GM18519 (cell line): Measurements from ENCODE around the gene BAIAP2L1.

Source experiments
- ATAC-seq: cut with Tn5 transposase; IDR thresholded peaks from one replicate; pipeline ENCODE4 v1.9.1; 2021; ENCODE audit warnings: mild to moderate bottlenecking, moderate library complexity; ENCODE audit not compliant: unreplicated experiment, low FRiP score

Gene BAIAP2L1

DNA sequence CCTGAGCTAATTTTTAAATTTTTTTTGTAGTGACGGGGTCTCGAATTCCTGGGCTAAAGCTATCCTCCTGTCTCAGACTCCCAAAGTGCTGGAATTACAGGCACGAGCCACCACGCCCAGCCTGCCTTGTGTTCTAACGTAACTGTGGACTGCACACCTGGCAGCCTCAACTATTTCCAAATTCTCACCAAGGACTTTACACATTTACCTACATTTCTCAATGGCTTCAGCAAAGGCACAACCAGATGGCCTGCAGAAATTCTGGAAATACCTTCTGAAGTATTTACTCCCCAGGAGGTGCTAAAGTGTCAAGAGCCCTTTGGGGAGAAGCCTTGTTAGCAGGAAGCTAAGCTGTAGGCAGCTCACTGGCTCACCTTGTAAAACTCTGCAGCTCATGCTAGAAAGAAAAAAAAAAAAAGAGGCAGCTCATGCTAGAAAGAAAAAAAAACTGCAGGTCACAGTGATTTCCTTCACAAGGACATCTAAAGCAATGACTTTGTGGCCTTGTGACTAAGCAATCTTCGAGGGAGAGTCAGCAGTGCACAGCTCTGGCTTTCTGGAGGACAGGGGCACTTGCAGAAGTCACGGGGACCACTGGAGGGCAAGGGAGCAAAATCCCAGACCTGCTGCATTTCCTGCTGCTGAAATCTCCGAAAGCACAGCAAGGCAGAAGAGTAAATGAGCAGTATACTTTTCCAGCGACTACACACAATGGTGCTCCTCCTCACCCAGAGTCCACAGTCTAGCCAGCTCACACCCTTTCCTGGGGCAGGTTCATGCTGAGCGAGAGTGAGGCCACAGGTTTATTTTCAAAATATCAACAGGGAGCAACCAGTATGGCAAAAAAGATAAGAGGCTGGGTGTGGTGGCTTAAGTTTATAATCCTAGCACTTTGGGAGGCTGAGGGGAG is 40.4 kb downstream of the BAIAP2L1 start:
- ATAC-seq: no peak

- ATAC-seq: no peak
Measured at GRCh38 chr7:98359395-98359794, 41.5 kb downstream of the BAIAP2L1 start.

DNA sequence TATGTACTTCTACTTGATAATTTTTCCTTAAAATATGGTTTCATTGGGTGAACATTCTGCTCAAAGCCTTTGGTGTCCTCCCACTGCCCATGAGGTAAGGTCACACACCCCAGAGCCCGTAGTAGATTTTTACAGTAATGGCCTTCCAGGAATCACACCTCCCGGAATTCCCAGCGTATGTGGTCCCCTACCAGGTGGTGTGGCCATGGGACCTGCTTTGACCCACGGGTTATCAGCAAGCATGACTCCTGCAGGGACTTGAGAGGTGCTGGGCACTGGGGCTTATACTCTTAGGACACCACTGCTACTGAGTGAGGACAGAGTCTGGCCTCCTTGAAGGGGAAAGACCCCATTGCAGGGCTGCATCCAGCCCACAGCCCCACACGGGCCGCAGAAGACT is 42.2 kb downstream of the BAIAP2L1 start:
- no peak for ATAC-seq

- ATAC-seq: no peak
Measured at GRCh38 chr7:98357751-98358161, 43.1 kb downstream of the BAIAP2L1 start.

GRCh38 chr7:98355250-98355538 is 45.7 kb downstream of the BAIAP2L1 start:
- no peak for ATAC-seq

DNA sequence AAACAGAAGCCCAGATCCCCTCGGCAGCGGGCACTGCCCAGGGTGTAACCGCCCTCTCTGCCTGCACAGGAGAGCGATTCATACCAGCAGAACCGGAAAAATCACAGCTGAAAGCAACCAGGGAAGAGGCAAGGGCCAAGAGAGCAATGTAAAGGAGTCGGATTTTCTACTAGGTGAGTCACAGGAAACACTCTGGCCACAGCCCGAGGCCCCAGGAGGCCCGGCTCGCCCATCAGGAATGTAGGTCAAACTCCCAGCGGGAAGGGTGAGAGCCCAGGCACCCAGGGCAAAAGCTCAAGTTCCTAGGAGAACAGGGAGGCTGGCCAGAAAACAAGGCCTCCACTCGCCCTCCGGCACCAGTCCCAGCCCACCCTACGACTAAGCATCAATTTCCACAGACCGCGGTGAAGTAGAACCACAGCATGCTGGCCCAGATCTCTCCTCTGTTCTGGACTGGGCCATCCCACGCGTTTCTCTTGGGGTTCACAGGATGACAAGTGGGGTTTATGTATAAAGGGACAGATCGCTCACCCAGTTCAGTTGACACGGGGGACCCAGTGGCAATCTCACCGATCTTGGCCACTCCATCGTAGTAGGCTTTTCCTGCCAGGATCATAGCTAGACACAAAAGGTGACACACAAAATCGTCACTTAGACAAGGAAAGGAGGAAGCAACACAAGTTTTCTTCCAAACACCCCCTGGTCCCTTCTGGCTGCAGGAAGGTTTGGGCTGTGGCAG is 46.2 kb downstream of the BAIAP2L1 start:
- ATAC-seq: no peak

DNA sequence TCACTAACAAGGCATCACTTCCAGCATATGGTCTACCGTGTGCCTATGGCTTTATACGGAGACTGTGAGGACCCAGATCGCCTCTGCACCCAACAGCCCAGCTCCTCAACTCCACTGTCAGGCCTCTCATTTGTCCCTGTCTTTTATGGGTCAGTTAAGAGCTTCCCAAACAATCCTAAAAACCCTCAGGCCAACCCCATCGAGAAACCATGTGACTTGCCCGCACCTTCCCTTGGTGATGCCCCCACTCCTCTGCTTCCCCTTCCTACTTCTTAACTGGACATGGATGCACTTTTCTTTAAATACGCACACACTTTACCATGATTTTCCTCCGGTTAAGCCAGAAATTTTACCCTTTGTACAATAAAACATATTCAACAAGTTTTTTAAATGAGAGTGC is 46.8 kb downstream of the BAIAP2L1 start:
- ATAC-seq: no peak

GRCh38 chr7:98352621-98353020 is 48.3 kb downstream of the BAIAP2L1 start:
- ATAC-seq: no peak

DNA sequence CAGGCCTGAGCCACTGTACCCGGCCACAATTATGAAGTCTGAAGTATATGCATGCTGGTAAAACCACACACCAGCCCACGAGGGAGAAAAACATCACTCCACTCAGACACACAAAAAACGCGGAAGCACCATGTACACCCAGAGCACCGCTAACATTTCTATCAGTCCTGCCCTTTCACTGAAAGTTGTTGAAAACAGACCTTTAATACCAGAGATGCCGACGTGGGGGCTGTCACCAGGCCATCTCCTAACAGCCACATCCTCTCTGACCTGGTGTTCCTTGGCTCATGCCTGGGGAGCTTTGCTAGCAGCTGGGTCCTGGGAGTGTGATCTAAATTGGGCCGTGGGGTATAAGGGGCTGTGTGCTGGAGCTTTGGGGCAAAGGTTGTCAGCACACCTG is 49.8 kb downstream of the BAIAP2L1 start:
- no peak for ATAC-seq

DNA sequence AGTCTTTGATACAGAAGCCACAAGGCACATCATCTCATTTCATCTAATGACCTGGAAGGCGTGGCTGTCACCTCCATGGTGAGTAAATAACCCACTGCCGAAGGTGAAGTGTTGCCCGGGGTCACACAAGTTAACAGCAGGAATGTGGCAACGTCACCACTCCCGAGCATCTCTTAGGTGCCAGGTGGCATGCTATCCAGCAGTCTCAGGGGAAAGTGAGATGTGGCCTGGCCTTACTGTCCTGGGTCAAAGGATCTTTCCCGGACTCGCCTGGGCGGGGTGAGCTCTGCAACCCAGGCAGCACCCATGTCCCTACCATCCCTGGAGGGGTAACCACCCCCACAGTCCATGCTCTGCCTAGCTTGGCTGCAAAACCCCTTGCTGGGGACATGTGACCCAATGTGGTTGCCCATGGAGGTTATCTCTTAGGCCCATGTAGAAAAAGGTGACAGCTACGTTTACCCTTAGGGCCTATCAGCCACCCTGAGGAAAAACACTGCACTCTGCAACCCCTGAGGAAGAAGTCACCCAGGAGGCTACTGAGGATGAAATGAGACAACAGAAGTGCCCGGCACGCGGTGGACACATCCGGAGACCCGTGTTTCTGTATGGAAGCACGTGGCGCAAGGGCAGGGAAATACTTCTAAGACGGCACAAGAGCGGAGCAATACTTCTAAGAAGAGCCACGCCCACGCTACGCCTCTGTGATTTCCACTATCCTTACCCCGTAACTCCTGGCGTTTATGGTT is 52.0 kb downstream of the BAIAP2L1 start:
- ATAC-seq: no peak

- ATAC-seq: no peak
Measured at GRCh38 chr7:98346515-98347069, 54.3 kb downstream of the BAIAP2L1 start.

DNA sequence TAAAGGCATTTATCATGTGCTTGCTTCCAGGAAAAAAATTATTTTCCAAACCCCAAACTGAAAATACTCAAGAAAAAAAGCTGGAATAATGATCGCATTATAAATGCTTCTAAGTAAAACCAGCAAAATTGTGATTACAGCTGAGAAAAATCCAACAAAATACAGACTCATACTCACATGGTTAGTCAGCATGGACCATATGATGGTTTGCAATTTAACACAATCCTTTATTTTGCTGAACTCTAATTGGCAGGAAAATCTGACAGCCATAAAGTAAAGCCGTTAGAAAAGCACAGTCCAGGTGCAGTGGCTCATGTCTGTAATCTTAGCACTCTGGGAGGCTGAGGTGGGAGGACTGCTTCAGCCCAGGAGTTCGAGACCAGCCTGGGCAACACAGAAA is 59.8 kb downstream of the BAIAP2L1 start:
- ATAC-seq: no peak

DNA sequence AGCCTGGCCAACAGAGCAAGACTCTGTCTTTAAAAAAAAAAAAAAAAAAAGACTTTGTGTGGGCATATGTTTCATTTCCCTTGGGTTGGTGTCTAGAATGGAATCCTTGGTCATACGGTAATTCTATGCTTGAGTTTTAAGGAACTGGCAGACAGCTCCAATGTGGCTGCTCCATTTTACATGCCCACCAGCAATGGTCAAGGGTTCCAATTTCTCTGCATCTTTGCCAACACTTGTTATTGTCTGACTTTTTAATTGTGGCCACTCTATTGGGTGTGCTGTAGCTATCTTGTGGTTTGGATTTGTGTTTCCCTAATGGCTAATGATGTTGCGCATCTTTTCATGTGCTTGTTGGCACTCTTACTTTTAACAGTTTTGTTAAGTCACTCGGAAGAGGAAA is 61.8 kb downstream of the BAIAP2L1 start:
- ATAC-seq: no peak

DNA sequence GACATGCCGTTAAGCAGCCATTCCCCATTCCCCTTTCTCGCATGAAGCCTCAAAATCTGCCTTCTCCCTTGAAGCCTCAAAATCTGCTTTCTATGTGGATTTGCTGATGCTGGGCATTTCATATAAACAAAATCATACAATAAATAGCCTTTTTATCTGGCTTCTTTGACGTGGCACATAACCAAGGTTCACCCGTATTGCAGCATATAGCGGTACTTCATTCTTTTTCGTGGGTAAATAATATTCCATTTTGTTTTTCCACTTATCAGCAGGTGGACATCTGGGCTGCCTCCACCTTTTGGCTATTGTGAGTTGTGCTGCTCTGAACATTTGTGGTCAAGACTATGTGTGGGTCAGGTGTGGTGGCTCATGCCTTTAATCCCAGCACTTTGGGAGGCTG is 62.4 kb downstream of the BAIAP2L1 start:
- ATAC-seq: no peak

GRCh38 chr7:98335411-98335977 is 65.4 kb downstream of the BAIAP2L1 start:
- no peak for ATAC-seq

DNA sequence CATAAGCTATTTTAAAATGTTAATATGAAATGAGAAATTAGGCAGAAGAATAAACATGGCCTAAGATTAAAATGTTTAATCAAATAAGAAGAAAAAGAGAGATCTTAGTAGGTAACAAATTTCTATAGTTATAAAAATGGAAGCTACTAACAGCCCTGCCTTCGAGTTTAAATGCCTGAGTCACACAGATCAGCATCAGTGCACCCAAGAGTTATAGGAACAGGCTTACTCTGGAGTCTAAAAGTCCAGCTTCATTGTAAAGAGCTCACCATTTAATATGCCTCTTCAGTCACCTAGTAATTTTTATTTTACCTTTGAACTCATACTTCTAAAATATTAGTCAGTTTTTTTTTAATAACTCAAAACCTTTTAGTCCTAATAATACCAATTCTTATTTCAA is 66.8 kb downstream of the BAIAP2L1 start:
- no peak for ATAC-seq

GRCh38 chr7:98330926-98331529 is 69.9 kb downstream of the BAIAP2L1 start:
- no peak for ATAC-seq

DNA sequence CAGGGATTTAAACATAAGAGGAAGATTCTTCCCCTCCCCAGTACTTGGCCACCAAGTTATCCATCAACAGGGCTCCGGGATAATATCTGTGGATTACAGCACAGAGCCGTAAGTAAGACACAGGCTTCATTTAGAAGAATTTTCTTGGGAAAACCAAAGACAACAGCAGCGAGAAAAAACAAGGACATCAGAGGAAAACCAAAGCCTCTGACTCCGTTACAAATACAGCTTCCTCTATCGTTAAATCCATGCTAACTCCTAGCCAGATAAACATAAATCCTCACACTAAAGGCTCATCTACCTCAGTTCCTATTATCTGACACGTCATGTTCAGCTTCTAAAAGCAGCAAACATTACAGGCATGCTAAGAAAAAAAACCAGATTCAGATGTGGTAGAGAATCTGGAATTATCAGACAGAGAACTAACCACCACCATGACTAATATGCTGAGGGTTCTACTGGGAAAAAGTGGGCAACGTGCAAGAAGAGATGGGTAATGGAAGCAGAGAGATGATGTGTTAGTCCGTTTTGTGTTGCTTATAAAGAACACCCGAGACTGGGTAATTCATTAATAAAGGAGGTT is 71.0 kb downstream of the BAIAP2L1 start:
- no peak for ATAC-seq

DNA sequence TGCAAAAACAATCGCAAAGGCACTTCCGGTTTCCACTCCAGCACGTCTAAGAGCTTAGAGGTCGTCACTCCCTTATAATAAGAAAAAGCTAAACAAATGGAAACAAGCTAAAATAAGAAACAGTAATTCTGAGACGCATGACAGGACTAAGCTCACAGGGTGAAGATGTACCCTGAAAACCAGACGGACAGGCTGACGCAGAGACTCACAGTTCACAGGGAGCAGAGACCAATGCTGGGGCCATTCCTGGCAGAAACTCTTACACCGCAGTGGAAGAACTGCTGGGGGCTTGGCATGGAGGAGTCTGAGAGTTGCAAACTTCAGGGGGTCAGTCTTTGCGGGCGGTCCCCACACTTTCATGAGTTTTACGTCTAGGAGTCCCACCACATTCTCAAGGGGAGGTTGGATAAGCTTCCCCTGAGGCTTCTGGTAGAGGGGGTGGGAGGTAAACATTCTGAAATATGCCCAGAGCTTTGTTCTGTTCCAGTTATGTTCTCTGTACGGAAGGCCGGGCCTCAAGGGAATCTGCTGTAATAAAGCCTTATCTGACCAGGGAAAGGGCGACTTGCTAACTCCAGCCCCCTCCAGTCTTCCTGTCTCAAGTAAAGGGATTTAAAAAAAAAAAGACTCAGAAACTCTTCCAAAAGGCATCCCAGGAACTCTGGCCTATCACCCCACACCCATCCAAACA is 71.6 kb downstream of the BAIAP2L1 start:
- ATAC-seq: no peak
